ENCODE results near the gene KMT2B. TPM values are rescaled to one million over a fixed set of nuclear protein-coding genes. Genes with fewer than 3 reads are reported as not detected.

Gene KMT2B
- total RNA-seq, 1 experiment from 2014 or later = 66.6 TPM

GRCh38 chr19:35775298-35776101, 57.7 kb downstream of the KMT2B start, which contains the start of gene ARHGAP33 (continued):
- no peak for TF ChIP-seq IRF1 (CRISPR knock-in tag; IDR thresholded peaks at IDR 0.05)
- TF ChIP-seq RORB (CRISPR knock-in tag; IDR thresholded peaks at IDR 0.05) = no peak
- no peak for TF ChIP-seq ZNF138 (CRISPR knock-in tag; conservative IDR thresholded peaks at IDR 0.05)
- TF ChIP-seq SP1 (CRISPR knock-in tag; conservative IDR thresholded peaks at IDR 0.05) = peak; percentile 91
- no peak for TF ChIP-seq ZNF416 (CRISPR knock-in tag; IDR thresholded peaks at IDR 0.05)
- TF ChIP-seq ZNF512 (CRISPR knock-in tag; IDR thresholded peaks at IDR 0.05; ENCODE audit: borderline replicate concordance) = no peak
- TF ChIP-seq ZNF263 (CRISPR knock-in tag; IDR thresholded peaks at IDR 0.05; ENCODE audit: low read depth) = no peak
- no peak for TF ChIP-seq JAZF1 (CRISPR knock-in tag; IDR thresholded peaks at IDR 0.05)
- no peak for TF ChIP-seq NFE2L1 (CRISPR knock-in tag; IDR thresholded peaks at IDR 0.05)

- Mint-ChIP-seq H3K27ac (no peak overlapping the region), H3K4me1 (peaks cover 32% of the 10 kb centered on the region), H3K4me3 (peak overlapping the region; percentile 70), H3K9me3 (no peaks in the 10 kb centered on the region), H3K36me3 (no peaks in the 10 kb centered on the region), H3K27me3 (ENCODE audit: low read depth) (peaks cover 30% of the 10 kb centered on the region)
- CTCF ChIA-PET = interaction anchor here (0.9 to 2.5 kb wide), 5 partner anchors 9 to 80 kb away, joined by 3 to 11 read pairs (median 3); partner anchors contain the start of gene KIRREL2
- DNase-seq (ENCODE audit: low spot score) = no peak
- POLR2A ChIA-PET = interaction anchor here (1.1 kb wide), 1 partner anchor 14 kb away, joined by 6 read pairs; no protein-coding TSS in a partner anchor
- ATAC-seq = no peak
- no peak for TF ChIP-seq ZNF425 (CRISPR knock-in tag; conservative IDR thresholded peaks at IDR 0.05)
- peak; percentile 82 for TF ChIP-seq ZNF121 (CRISPR knock-in tag; IDR thresholded peaks at IDR 0.05)
These were observed 58.4 kb downstream of the KMT2B start for GRCh38 chr19:35776102-35776788.

GRCh38 chr19:35777086-35777841, 59.5 kb downstream of the KMT2B start:
- DNase-seq (ENCODE audit: low spot score) = peak; percentile 62
- Mint-ChIP-seq H3K4me3 (peak overlapping the region; percentile 70), H3K36me3 (no peaks in the 10 kb centered on the region), H3K27ac (0 out of 2 replicates have a peak overlapping the region, but pooled peaks have one; percentile 9), H3K9me3 (no peaks in the 10 kb centered on the region), H3K4me1 (peaks cover 37% of the 10 kb centered on the region), H3K27me3 (ENCODE audit: low read depth) (peaks cover 30% of the 10 kb centered on the region)
- ATAC-seq = peak; percentile 38
- peak; percentile 18; the same call in 1 of the 2 replicates for TF ChIP-seq SP1 (CRISPR knock-in tag; conservative IDR thresholded peaks at IDR 0.05)
- TF ChIP-seq FOXK1 (CRISPR knock-in tag; IDR thresholded peaks at IDR 0.05) = peak; percentile 42; the same call in 1 of the 2 replicates
- TF ChIP-seq MLX (CRISPR knock-in tag; IDR thresholded peaks at IDR 0.05) = no peak
- ChIA-PET POLR2A (interaction anchor here (1.1 kb wide), 1 partner anchor 15 kb away, joined by 6 read pairs; no protein-coding TSS in a partner anchor), CTCF (interaction anchor here (0.5 to 1.9 kb wide), 5 partner anchors 12 to 623 kb away, joined by 3 to 5 read pairs (median 3); partner anchors contain the start of genes FXYD5, KIRREL2 and LIN37)
